Naive thymus-derived CD4-positive, alpha-beta T cell (primary cell): Measurements from ENCODE around the gene STAMBPL1. TPM values are rescaled to one million over a fixed set of nuclear protein-coding genes. Genes with fewer than 3 reads are reported as not detected.
"Not testable (repeated sequence)": the region's sequence is repeated elsewhere in the genome, so short reads cannot be mapped to it uniquely, and the experiment has no call there.

ENCODE experiments used
- ATAC-seq: fragments of 150-1000 bp; cut with Tn5 transposase; 2 replicates; pipeline ENCODE4 v1.10.0; 2021; ENCODE audit warnings: mild to moderate bottlenecking, moderate library complexity
- CTCF ChIA-PET: fragments of 350-600 bp; sonication (Branson Sonifier 250); formaldehyde crosslinking; loops from one replicate; lab custom pipeline; 2021; ENCODE audit warnings: antibody characterized with exemption; lab: Charles Lee
- POLR2A ChIA-PET: fragments of 350-600 bp; sonication (Branson Sonifier 250); formaldehyde crosslinking; loops from one replicate; lab custom pipeline; 2021; ENCODE audit warnings: antibody characterized with exemption, inconsistent platforms; lab: Charles Lee
- DNase-seq, 9 donors: peaks; one replicate each; pipeline versions ENCODE4 v3.0.0 to v3.0.0-alpha.2; 2020 to 2022; ENCODE audit warnings: mixed read lengths in 1 of 9
- H3K27ac ChIP-seq: one replicate; pipeline ENCODE4 v1.7.0; 2013; ENCODE audit warnings: mild to moderate bottlenecking, low read depth, low read length, moderate library complexity
- H3K27me3 ChIP-seq, 2 donors: one replicate each; pipeline ENCODE4 v1.7.0; 2013; ENCODE audit warnings: low read length in 2 of 2, mild to moderate bottlenecking in 2 of 2, moderate library complexity in 2 of 2; ENCODE audit not compliant: control insufficient read depth in 2 of 2, insufficient read depth in 2 of 2
- H3K36me3 ChIP-seq, 3 experiments: 1 replicate in 2 of 3; 2 replicates in 1 of 3; pipeline ENCODE4 v1.7.0; 2013; ENCODE audit warnings: low read length in 3 of 3, mild to moderate bottlenecking in 3 of 3, moderate library complexity in 1 of 3; ENCODE audit not compliant: insufficient read depth in 3 of 3, control insufficient read depth in 2 of 3
- H3K4me1 ChIP-seq, 2 donors: one replicate each; pipeline ENCODE4 v1.7.0; 2013; ENCODE audit warnings: low read length in 2 of 2, mild to moderate bottlenecking in 2 of 2, moderate library complexity in 1 of 2; ENCODE audit not compliant: control insufficient read depth in 2 of 2, insufficient read depth in 2 of 2
- H3K4me3 ChIP-seq: 2 replicates; pipeline ENCODE4 v1.7.0; 2013; ENCODE audit warnings: mild to moderate bottlenecking, low read length
- H3K9me3 ChIP-seq, 3 experiments: 1 replicate in 2 of 3; 2 replicates in 1 of 3; pipeline ENCODE4 v1.7.0; 2013; ENCODE audit warnings: low read length in 3 of 3; ENCODE audit not compliant: control insufficient read depth in 2 of 3
- H3K27ac Mint-ChIP-seq, 9 donors: one replicate each; pipeline ENCODE4 v1.8.0; 2020 to 2022; ENCODE audit warnings: mixed read lengths in 9 of 9, mild to moderate bottlenecking in 8 of 9, moderate library complexity in 5 of 9, inconsistent platforms in 2 of 9
- H3K27me3 Mint-ChIP-seq, 5 donors: one replicate each; pipeline ENCODE4 v1.8.0; 2021 to 2022; ENCODE audit warnings: mixed read lengths in 5 of 5, mild to moderate bottlenecking in 1 of 5
- H3K36me3 Mint-ChIP-seq, 5 donors: one replicate each; pipeline ENCODE4 v1.8.0; 2020 to 2022; ENCODE audit warnings: mixed read lengths in 5 of 5, mild to moderate bottlenecking in 3 of 5, inconsistent platforms in 1 of 5
- H3K4me1 Mint-ChIP-seq, 7 donors: one replicate each; pipeline ENCODE4 v1.8.0; 2020 to 2022; ENCODE audit warnings: mixed read lengths in 7 of 7, mild to moderate bottlenecking in 3 of 7, inconsistent platforms in 1 of 7
- H3K4me3 Mint-ChIP-seq, 10 donors: one replicate each; pipeline ENCODE4 v1.8.0; 2020 to 2022; ENCODE audit warnings: mild to moderate bottlenecking in 10 of 10, mixed read lengths in 10 of 10, moderate library complexity in 6 of 10, inconsistent platforms in 2 of 10
- H3K9me3 Mint-ChIP-seq, 11 donors: one replicate each; pipeline ENCODE4 v1.8.0; 2020 to 2022; ENCODE audit warnings: mixed read lengths in 11 of 11, mild to moderate bottlenecking in 4 of 11, inconsistent platforms in 1 of 11, moderate library complexity in 1 of 11
- intact Hi-C, 2 donors: fragments of 100-400 bp; cut with micrococcal nuclease; formaldehyde crosslinking; loops; one replicate each; pipeline ENCODE4 v1.15.1; 2023
- polyA plus RNA-seq, 2 donors: library from polyadenylated mRNA; unstranded; fragments of 300-500 nt; fragmentation: Illumina TruSeq; gene quantifications; one replicate each; pipeline ENCODE4 v1.2.3, GENCODE V29; 2021
- total RNA-seq, 6 experiments: library from RNA in 5 of 6; stranded (reverse) in 5 of 6; gene quantifications; 1 replicate in 5 of 6; 2 replicates in 1 of 6; pipeline ENCODE4 v1.2.3 and lab custom pipeline; 2021 to 2026

The STAMBPL1 gene
- total and polyA plus RNA-seq, 7 experiments from 2014 or later: 12.5 to 57.7 (median 35.7) TPM

GRCh38 chr10:88833723-88834122 lies 46.3 kb upstream of the STAMBPL1 start:
- no peaks in the 10 kb centered on the region for H3K36me3 ChIP-seq
- no peaks in the 10 kb centered on the region for H3K9me3 Mint-ChIP-seq
- peak overlapping the region in 1 of 10 donors; percentile 66 for H3K4me3 Mint-ChIP-seq
- POLR2A ChIA-PET: interaction anchor here (1.0 to 2.4 kb wide), 2 partner anchors 9 to 46 kb away, joined by 3 to 9 read pairs; partner anchors contain the start of gene STAMBPL1
- H3K27me3 Mint-ChIP-seq: no peaks in the 10 kb centered on the region
- no peak for DNase-seq
- no peak overlapping the region for H3K4me3 ChIP-seq
- peak; percentile 65 for ATAC-seq
- H3K36me3 Mint-ChIP-seq: peaks cover 0 to 6% (median 0%) of the 10 kb centered on the region in 5 donors
- no peak overlapping the region for H3K27ac ChIP-seq
- peaks cover 14 to 52% of the 10 kb centered on the region in 2 donors for H3K4me1 ChIP-seq
- H3K9me3 ChIP-seq: no peaks in the 10 kb centered on the region
- intact Hi-C loops: loop anchor here (1.0 to 10.0 kb wide), 4 partner anchors 8 to 969 kb away; partner anchors contain the start of genes IFIT5 (in 1 of the 2), KLLN (in 1 of the 2) and PTEN (in 1 of the 2)
- H3K27ac Mint-ChIP-seq: peak overlapping the region in 2 of 9 donors; percentile 15 to 81
- no peaks in the 10 kb centered on the region for H3K27me3 ChIP-seq
- CTCF ChIA-PET: interaction anchor here (1.2 to 12.5 kb wide), 8 partner anchors 10 to 381 kb away, joined by 5 to 250 read pairs (median 18); no protein-coding TSS in a partner anchor
- peaks cover 10 to 38% (median 37%) of the 10 kb centered on the region in 7 donors for H3K4me1 Mint-ChIP-seq

DNA sequence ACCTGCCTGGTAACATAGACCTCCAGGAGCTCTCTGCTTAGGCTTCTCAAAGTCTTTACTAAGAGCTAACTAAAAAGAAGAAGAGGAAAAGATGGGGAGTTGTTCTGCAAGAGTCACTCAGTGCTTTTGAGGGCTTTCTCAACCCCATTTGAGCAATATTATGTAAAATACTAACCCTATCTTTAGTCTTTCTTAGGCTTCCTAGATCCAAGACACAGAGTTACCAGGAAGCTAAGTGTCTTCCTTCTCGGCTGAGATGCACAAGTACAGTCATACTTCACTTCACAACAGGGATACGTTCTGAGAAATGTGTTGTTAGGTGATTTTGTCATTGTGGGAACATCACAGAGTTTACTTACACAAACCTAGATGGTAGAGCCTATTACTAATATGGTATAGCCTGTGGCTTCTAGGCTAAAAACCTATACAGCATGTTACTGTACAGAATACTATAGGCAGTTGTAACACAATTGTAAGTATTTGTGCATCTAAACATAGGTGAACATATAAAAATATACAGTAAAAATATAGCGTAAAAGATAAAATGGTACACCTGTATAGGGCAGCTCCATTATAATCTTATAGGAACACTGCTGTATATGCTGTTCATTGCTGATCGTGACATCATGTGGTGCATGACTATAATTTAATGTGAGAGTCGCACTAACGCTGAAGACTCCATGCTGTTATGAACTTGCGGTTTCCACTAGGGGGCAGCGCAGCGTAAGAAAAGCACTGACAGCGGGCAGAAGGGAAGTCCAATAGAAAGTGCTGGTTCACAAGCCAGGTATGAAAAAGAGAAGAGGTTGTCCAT lies 44.7 kb upstream of the STAMBPL1 start:
- H3K27ac Mint-ChIP-seq: no peak overlapping the region
- peaks cover 0 to 8% (median 0%) of the 10 kb centered on the region in 5 donors for H3K36me3 Mint-ChIP-seq
- ChIA-PET CTCF (interaction anchor here (0.6 to 12.5 kb wide), 41 partner anchors 9 to 1173 kb away, joined by 3 to 250 read pairs (median 4); partner anchors contain the start of genes CH25H and STAMBPL1), POLR2A (interaction anchor here (0.7 to 2.4 kb wide), 11 partner anchors 8 to 99 kb away, joined by 3 to 10 read pairs (median 5); partner anchors contain the start of gene STAMBPL1)
- H3K9me3 Mint-ChIP-seq: no peaks in the 10 kb centered on the region
- H3K27me3 ChIP-seq: no peaks in the 10 kb centered on the region
- peaks cover 14 to 46% of the 10 kb centered on the region in 2 donors for H3K4me1 ChIP-seq
- H3K4me1 Mint-ChIP-seq: peaks cover 10 to 33% (median 32%) of the 10 kb centered on the region in 7 donors
- intact Hi-C loops: loop anchor here (1.0 to 10.0 kb wide), 13 partner anchors 10 to 971 kb away; partner anchors contain the start of genes STAMBPL1 (in 2 of the 2), FAS (in 1 of the 2), IFIT5 (in 1 of the 2) and KLLN (in 1 of the 2)
- no peak overlapping the region for H3K4me3 ChIP-seq
- H3K27me3 Mint-ChIP-seq: no peaks in the 10 kb centered on the region
- ATAC-seq (peak; percentile 95), DNase-seq (peak; percentile 65 to 86 (median 82))
- no peak overlapping the region for H3K4me3 Mint-ChIP-seq
- no peaks in the 10 kb centered on the region for H3K9me3 ChIP-seq
- H3K36me3 ChIP-seq: no peaks in the 10 kb centered on the region
- H3K27ac ChIP-seq: no peak overlapping the region

DNA sequence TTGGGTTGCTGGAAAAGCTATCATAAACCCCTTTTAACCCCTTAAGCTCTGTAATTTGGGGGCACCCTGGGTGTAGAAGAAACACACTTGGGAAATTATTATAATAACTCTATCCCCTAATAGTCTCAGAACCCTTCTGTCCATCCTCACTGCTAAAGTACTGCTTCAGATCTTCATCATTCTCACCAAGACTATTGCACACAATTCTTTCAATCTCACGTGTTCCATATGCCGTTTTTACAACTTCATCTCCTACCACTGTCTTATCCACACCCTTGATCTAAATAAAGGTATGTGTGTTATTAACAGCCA lies 44.2 kb upstream of the STAMBPL1 start:
- Mint-ChIP-seq H3K4me3 (no peak overlapping the region), H3K9me3 (no peaks in the 10 kb centered on the region), H3K27me3 (no peaks in the 10 kb centered on the region), H3K27ac (no peak overlapping the region), H3K36me3 (peaks cover 0 to 6% (median 0%) of the 10 kb centered on the region in 5 donors), H3K4me1 (peaks cover 10 to 30% (median 27%) of the 10 kb centered on the region in 7 donors)
- Histone ChIP-seq H3K4me3 (no peak overlapping the region), H3K4me1 (peaks cover 14 to 40% of the 10 kb centered on the region in 2 donors), H3K36me3 (no peaks in the 10 kb centered on the region), H3K9me3 (no peaks in the 10 kb centered on the region), H3K27ac (no peak overlapping the region), H3K27me3 (no peaks in the 10 kb centered on the region)
- DNase-seq (no peak), ATAC-seq (no peak)
- ChIA-PET CTCF (interaction anchor here (0.6 to 12.5 kb wide), 38 partner anchors 8 to 985 kb away, joined by 3 to 250 read pairs (median 4); partner anchors contain the start of gene STAMBPL1), POLR2A (interaction anchor here (1.1 to 2.4 kb wide), 7 partner anchors 9 to 99 kb away, joined by 4 to 8 read pairs (median 5); partner anchors contain the start of gene STAMBPL1)
- intact Hi-C loops: loop anchor here (1.0 to 10.0 kb wide), 13 partner anchors 11 to 971 kb away; partner anchors contain the start of genes STAMBPL1 (in 2 of the 2), FAS (in 1 of the 2), IFIT5 (in 1 of the 2) and KLLN (in 1 of the 2)

- not testable (repeated sequence) for H3K9me3 Mint-ChIP-seq, H3K27ac ChIP-seq, H3K36me3 ChIP-seq, H3K36me3 Mint-ChIP-seq, H3K27ac Mint-ChIP-seq, H3K4me3 Mint-ChIP-seq, H3K9me3 ChIP-seq, H3K27me3 Mint-ChIP-seq, ATAC-seq, H3K27me3 ChIP-seq, H3K4me3 ChIP-seq, DNase-seq
- CTCF ChIA-PET: interaction anchor here (0.7 to 12.5 kb wide), 7 partner anchors 7 to 377 kb away, joined by 3 to 250 read pairs (median 18); no protein-coding TSS in a partner anchor
- H3K4me1 Mint-ChIP-seq: peaks cover 9 to 27% (median 14%) of the 10 kb centered on the region in 7 donors
- POLR2A ChIA-PET: interaction anchor here (0.6 to 1.2 kb wide), 6 partner anchors 8 to 150 kb away, joined by 3 to 6 read pairs (median 4); partner anchors contain the start of gene STAMBPL1
- intact Hi-C loops: loop anchor here (5.0 to 10.0 kb wide), 5 partner anchors 155 to 973 kb away; partner anchors contain the start of genes FAS (in 1 of the 2), IFIT5 (in 1 of the 2), KLLN (in 1 of the 2) and PTEN (in 1 of the 2)
- peaks cover 3 to 24% of the 10 kb centered on the region in 2 donors for H3K4me1 ChIP-seq
These were observed 42.4 kb upstream of the STAMBPL1 start for GRCh38 chr10:88837632-88838031.

GRCh38 chr10:88838766-88839350 lies 41.2 kb upstream of the STAMBPL1 start:
- Mint-ChIP-seq H3K27me3 (peaks cover 0 to 7% (median 0%) of the 10 kb centered on the region in 5 donors), H3K9me3 (no peaks in the 10 kb centered on the region), H3K36me3 (peaks cover 0 to 3% (median 0%) of the 10 kb centered on the region in 5 donors), H3K4me1 (peaks cover 2 to 15% (median 2%) of the 10 kb centered on the region in 7 donors), H3K4me3 (no peak overlapping the region), H3K27ac (no peak overlapping the region)
- H3K27me3 ChIP-seq: no peaks in the 10 kb centered on the region
- no peak overlapping the region for H3K4me3 ChIP-seq
- no peak overlapping the region for H3K27ac ChIP-seq
- intact Hi-C loops: loop anchor here (5.0 to 10.0 kb wide), 5 partner anchors 153 to 974 kb away; partner anchors contain the start of genes FAS (in 1 of the 2), IFIT5 (in 1 of the 2), KLLN (in 1 of the 2) and PTEN (in 1 of the 2)
- ATAC-seq (no peak), DNase-seq (no peak)
- peaks cover under 1 to 13% of the 10 kb centered on the region in 2 donors for H3K4me1 ChIP-seq
- no peaks in the 10 kb centered on the region for H3K9me3 ChIP-seq
- CTCF ChIA-PET: interaction anchor here (1.2 to 12.5 kb wide), 3 partner anchors 61 to 152 kb away, joined by 3 to 250 read pairs (median 3); partner anchors contain the start of gene FAS
- POLR2A ChIA-PET: no interaction called here
- no peaks in the 10 kb centered on the region for H3K36me3 ChIP-seq
